Effector memory CD4-positive, alpha-beta T cell (primary cell): ENCODE measurements around the gene MYH3.

Source experiments
- DNase-seq, 3 donors: peaks; one replicate each; pipeline ENCODE4 v3.0.0-alpha.2; 2020
- H3K27ac ChIP-seq: 2 replicates; pipeline ENCODE4 v1.7.0; 2013; ENCODE audit warnings: mild to moderate bottlenecking, low read length, moderate library complexity; ENCODE audit not compliant: insufficient read depth, poor library complexity, severe bottlenecking
- H3K27me3 ChIP-seq: replicated peaks from 2 replicates; pipeline ENCODE4 v1.7.0; 2013; ENCODE audit warnings: mild to moderate bottlenecking, low read length; ENCODE audit not compliant: insufficient read depth, control insufficient read depth, poor library complexity, severe bottlenecking
- H3K36me3 ChIP-seq: 2 replicates; pipeline ENCODE4 v1.7.0; 2013; ENCODE audit warnings: mild to moderate bottlenecking, low read length, moderate library complexity; ENCODE audit not compliant: control insufficient read depth, insufficient read depth
- H3K4me1 ChIP-seq: 2 replicates; pipeline ENCODE4 v1.7.0; 2013; ENCODE audit warnings: low read length, mild to moderate bottlenecking; ENCODE audit not compliant: control insufficient read depth, insufficient read depth, poor library complexity, severe bottlenecking
- H3K4me3 ChIP-seq: 2 replicates; pipeline ENCODE4 v1.7.0; 2013; ENCODE audit warnings: low read length, low read depth, mild to moderate bottlenecking; ENCODE audit not compliant: insufficient read depth, poor library complexity, severe bottlenecking
- H3K9me3 ChIP-seq: 2 replicates; pipeline ENCODE4 v1.7.0; 2013; ENCODE audit warnings: mild to moderate bottlenecking, low read length, moderate library complexity; ENCODE audit not compliant: control insufficient read depth

MYH3 gene

GRCh38 chr17:10681866-10682446 lies 24.8 kb upstream of the MYH3 start:
- no peak for DNase-seq
- H3K36me3 ChIP-seq: peaks cover 74% of the 10 kb centered on the region
- H3K4me3 ChIP-seq: no peak overlapping the region
- H3K4me1 ChIP-seq: no peaks in the 10 kb centered on the region
- no peaks in the 10 kb centered on the region for H3K27me3 ChIP-seq
- no peaks in the 10 kb centered on the region for H3K9me3 ChIP-seq
- no peak overlapping the region for H3K27ac ChIP-seq

- no peaks in the 10 kb centered on the region for H3K9me3 ChIP-seq
- H3K4me1 ChIP-seq: no peaks in the 10 kb centered on the region
- H3K27ac ChIP-seq: no peak overlapping the region
- no peaks in the 10 kb centered on the region for H3K27me3 ChIP-seq
- H3K36me3 ChIP-seq: peaks cover 14% of the 10 kb centered on the region
- no peak overlapping the region for H3K4me3 ChIP-seq
- no peak for DNase-seq
These were observed 17.6 kb upstream of the MYH3 start for GRCh38 chr17:10674704-10675103.

GRCh38 chr17:10673312-10673711 lies 16.2 kb upstream of the MYH3 start:
- H3K9me3 ChIP-seq: no peaks in the 10 kb centered on the region

GRCh38 chr17:10668775-10669174 lies 11.7 kb upstream of the MYH3 start:
- no peaks in the 10 kb centered on the region for H3K4me1 ChIP-seq
- no peak for DNase-seq

More at GRCh38 chr17:10673312-10673711, 16.2 kb upstream of the MYH3 start:
- DNase-seq: no peak
- Histone ChIP-seq H3K27me3 (no peaks in the 10 kb centered on the region), H3K27ac (no peak overlapping the region), H3K4me1 (no peaks in the 10 kb centered on the region), H3K4me3 (no peak overlapping the region), H3K36me3 (peaks cover 3% of the 10 kb centered on the region)

GRCh38 chr17:10666906-10667305 lies 9.8 kb upstream of the MYH3 start:
- Histone ChIP-seq H3K27ac (no peak overlapping the region), H3K9me3 (no peaks in the 10 kb centered on the region), H3K4me1 (no peaks in the 10 kb centered on the region), H3K4me3 (no peak overlapping the region), H3K36me3 (no peaks in the 10 kb centered on the region), H3K27me3 (no peaks in the 10 kb centered on the region)
- DNase-seq: no peak

More at GRCh38 chr17:10668775-10669174, 11.7 kb upstream of the MYH3 start:
- Histone ChIP-seq H3K9me3 (no peaks in the 10 kb centered on the region), H3K27me3 (no peaks in the 10 kb centered on the region), H3K36me3 (no peaks in the 10 kb centered on the region), H3K27ac (no peak overlapping the region), H3K4me3 (no peak overlapping the region)

- Histone ChIP-seq H3K27me3 (no peaks in the 10 kb centered on the region), H3K27ac (no peak overlapping the region), H3K4me1 (no peaks in the 10 kb centered on the region), H3K36me3 (no peaks in the 10 kb centered on the region), H3K4me3 (no peak overlapping the region), H3K9me3 (no peaks in the 10 kb centered on the region)
- DNase-seq: no peak
These were observed 7.5 kb upstream of the MYH3 start for GRCh38 chr17:10664571-10664970.

- Histone ChIP-seq H3K4me1 (no peaks in the 10 kb centered on the region), H3K4me3 (no peak overlapping the region), H3K9me3 (no peaks in the 10 kb centered on the region), H3K36me3 (no peaks in the 10 kb centered on the region), H3K27ac (no peak overlapping the region), H3K27me3 (no peaks in the 10 kb centered on the region)
- DNase-seq: no peak
These were observed 6.1 kb upstream of the MYH3 start for GRCh38 chr17:10663231-10663630.

- Histone ChIP-seq H3K36me3 (no peaks in the 10 kb centered on the region), H3K27ac (no peak overlapping the region), H3K4me1 (no peaks in the 10 kb centered on the region), H3K27me3 (no peaks in the 10 kb centered on the region), H3K4me3 (no peak overlapping the region), H3K9me3 (no peaks in the 10 kb centered on the region)
- DNase-seq: no peak
These were observed 4.3 kb upstream of the MYH3 start for GRCh38 chr17:10661437-10661836.

GRCh38 chr17:10657879-10658278 lies 770 bp upstream of the MYH3 start:
- no peak for DNase-seq
- no peak overlapping the region for H3K4me3 ChIP-seq
- H3K4me1 ChIP-seq: no peaks in the 10 kb centered on the region
- no peaks in the 10 kb centered on the region for H3K27me3 ChIP-seq
- no peaks in the 10 kb centered on the region for H3K9me3 ChIP-seq
- no peak overlapping the region for H3K27ac ChIP-seq
- H3K36me3 ChIP-seq: no peaks in the 10 kb centered on the region

GRCh38 chr17:10653987-10654386 lies 3.1 kb downstream of the MYH3 start:
- H3K9me3 ChIP-seq: no peaks in the 10 kb centered on the region
- no peak overlapping the region for H3K4me3 ChIP-seq
- H3K27me3 ChIP-seq: no peaks in the 10 kb centered on the region
- H3K4me1 ChIP-seq: no peaks in the 10 kb centered on the region
- no peak for DNase-seq
- H3K27ac ChIP-seq: no peak overlapping the region
- H3K36me3 ChIP-seq: no peaks in the 10 kb centered on the region
